Endothelial cell of umbilical vein (primary cell): ENCODE results near the gene TNRC6B.

Experiments
- CTCF ChIP-seq, 2 donors: IDR thresholded peaks; 1 replicate in 1 of 2; 2 replicates in 1 of 2; pipeline ENCODE4 v1.5.1; 2011; ENCODE audit warnings: low read length in 2 of 2, mild to moderate bottlenecking in 2 of 2, moderate library complexity in 2 of 2, control low read depth in 1 of 2, inconsistent platforms in 1 of 2, low read depth in 1 of 2; ENCODE audit not compliant: insufficient read depth in 1 of 2; ENCODE audit errors: extremely low read depth in 1 of 2
- EZH2 ChIP-seq: IDR thresholded peaks from 2 replicates; pipeline ENCODE4 v1.6.1; 2012; ENCODE audit warnings: borderline replicate concordance, low read depth, mild to moderate bottlenecking, moderate library complexity, low read length, inconsistent platforms; ENCODE audit not compliant: severe bottlenecking
- FOS ChIP-seq: IDR thresholded peaks from 2 replicates; pipeline ENCODE4 v1.6.1; 2011; ENCODE audit warnings: mild to moderate bottlenecking, low read length, moderate library complexity, borderline replicate concordance; ENCODE audit not compliant: insufficient read depth
- GATA2 ChIP-seq: IDR thresholded peaks from 2 replicates; pipeline ENCODE4 v1.7.0; 2011; ENCODE audit warnings: low read depth, mild to moderate bottlenecking, moderate library complexity, mixed read lengths, low read length; ENCODE audit not compliant: insufficient read length, insufficient read depth
- JUN ChIP-seq: IDR thresholded peaks from 2 replicates; pipeline ENCODE4 v1.6.1; 2011; ENCODE audit warnings: borderline replicate concordance, low read depth; ENCODE audit not compliant: insufficient read length, insufficient read depth
- MAX ChIP-seq: IDR thresholded peaks from 2 replicates; pipeline ENCODE4 v1.6.1; 2011; ENCODE audit not compliant: insufficient read depth, insufficient read length
- MYC ChIP-seq: IDR thresholded peaks from one replicate; pipeline ENCODE4 v1.6.1; 2011; ENCODE audit warnings: mild to moderate bottlenecking, low read depth, low read length
- POLR2A ChIP-seq: IDR thresholded peaks from 2 replicates; pipeline ENCODE4 v1.6.1; 2012; ENCODE audit warnings: low read depth, mild to moderate bottlenecking, control low read depth, low read length
- POLR2AphosphoS5 ChIP-seq: IDR thresholded peaks from 2 replicates; pipeline ENCODE4 v1.6.1; 2012; ENCODE audit warnings: low read depth, mild to moderate bottlenecking, control low read depth, low read length, moderate library complexity; ENCODE audit not compliant: insufficient read depth

- TF ChIP-seq CTCF (IDR thresholded peaks at IDR 0.05; ENCODE audit: extremely low read depth in 1 of 2, insufficient read depth in 1 of 2, low read depth in 1 of 2, low read length in 2 of 2): no peak
- no peak for TF ChIP-seq POLR2A
- no peak for TF ChIP-seq MYC
- no peak for TF ChIP-seq POLR2AphosphoS5
- TF ChIP-seq JUN: no peak
- TF ChIP-seq MAX: no peak
- no peak for TF ChIP-seq EZH2
- TF ChIP-seq FOS: no peak
- no peak for TF ChIP-seq GATA2
Observed at GRCh38 chr22:40323681-40324171, 146.0 kb downstream of the TNRC6B start.
